Neural crest cell (in vitro differentiated cells): Measurements from ENCODE around the gene PCDH9. TPM values are rescaled to one million over a fixed set of nuclear protein-coding genes. Genes with fewer than 3 reads are reported as not detected.

Source experiments
- DNase-seq: peaks from one replicate; pipeline ENCODE4 v3.0.0; 2021; ENCODE audit warnings: low read depth, mixed read lengths, low spot score
- H3K27ac Mint-ChIP-seq: one replicate; pipeline ENCODE4 v1.8.0; 2021; ENCODE audit warnings: mild to moderate bottlenecking, mixed read lengths; ENCODE audit not compliant: unreplicated experiment
- H3K27me3 Mint-ChIP-seq: 2 replicates; pipeline ENCODE4 v1.8.0; 2021; ENCODE audit warnings: low read depth, mild to moderate bottlenecking, mixed read lengths
- H3K36me3 Mint-ChIP-seq: 2 replicates; pipeline ENCODE4 v1.8.0; 2021; ENCODE audit warnings: low read depth, mild to moderate bottlenecking, mixed read lengths
- H3K4me1 Mint-ChIP-seq: 2 replicates; pipeline ENCODE4 v1.8.0; 2021; ENCODE audit warnings: mixed read lengths
- H3K4me3 Mint-ChIP-seq: one replicate; pipeline ENCODE4 v1.8.0; 2021; ENCODE audit warnings: mild to moderate bottlenecking, mixed read lengths
- H3K9me3 Mint-ChIP-seq: 2 replicates; pipeline ENCODE4 v1.8.0; 2021; ENCODE audit warnings: mixed read lengths
- total RNA-seq: library from RNA; stranded (reverse); gene quantifications from 2 replicates; pipeline ENCODE4 v1.2.1, GENCODE V29; 2021
- TF ChIP-seq, protein P1 (sequence below): fragments of 200-600 bp; sonication (generic); conservative IDR thresholded peaks from 2 replicates; pipeline ENCODE4 v1.5.0; 2021; ENCODE audit warnings: antibody characterized with exemption, mild to moderate bottlenecking

The PCDH9 gene
- total RNA-seq, 1 donor from 2014 or later: 6.3 TPM

DNA sequence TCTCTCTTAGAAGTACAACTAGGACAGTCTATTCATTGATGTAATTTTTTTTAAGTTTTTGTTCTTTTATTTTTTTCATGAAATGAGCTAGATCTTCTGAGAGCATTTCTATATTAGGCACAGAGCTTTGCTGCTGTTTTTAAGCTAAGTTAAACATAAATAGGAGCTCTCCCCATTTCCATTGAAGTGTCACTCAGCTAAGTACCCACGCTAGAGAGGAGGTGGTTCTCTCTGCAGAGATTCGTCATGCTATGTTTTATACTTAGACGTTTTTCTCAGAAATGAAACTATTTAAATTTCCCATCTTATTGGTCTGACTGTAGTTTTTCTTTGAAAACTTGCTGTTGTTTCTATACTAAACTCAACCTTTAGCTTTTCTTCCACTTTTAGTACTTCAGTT is 271.5 kb downstream of the PCDH9 start:
- peaks cover 4% of the 10 kb centered on the region for H3K9me3 Mint-ChIP-seq
- DNase-seq: no peak

DNA sequence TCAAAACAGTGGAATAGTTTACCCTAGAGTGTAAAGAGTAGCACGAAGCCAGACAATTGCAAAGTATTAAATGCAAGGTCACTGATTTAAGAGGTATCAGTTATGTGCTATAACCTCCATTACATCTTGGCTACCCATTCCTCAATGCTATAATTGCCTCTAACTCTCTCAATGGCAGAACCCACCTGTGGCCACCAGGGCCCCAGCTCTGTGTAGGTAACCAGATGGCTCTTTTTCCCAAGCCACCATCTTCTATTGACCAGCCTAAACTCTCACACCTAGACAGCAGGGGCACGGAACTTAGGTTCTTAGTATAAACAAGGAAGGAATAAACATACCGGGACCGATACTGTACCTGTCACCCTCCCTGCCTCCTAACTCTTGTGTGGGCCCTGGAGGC is 277.6 kb downstream of the PCDH9 start:
- Mint-ChIP-seq H3K27ac (peak overlapping the region; percentile 57), H3K9me3 (no peaks in the 10 kb centered on the region), H3K36me3 (no peaks in the 10 kb centered on the region), H3K4me3 (no peak overlapping the region), H3K27me3 (no peaks in the 10 kb centered on the region), H3K4me1 (no peaks in the 10 kb centered on the region)
- DNase-seq: no peak
- TF ChIP-seq, protein P1, sequence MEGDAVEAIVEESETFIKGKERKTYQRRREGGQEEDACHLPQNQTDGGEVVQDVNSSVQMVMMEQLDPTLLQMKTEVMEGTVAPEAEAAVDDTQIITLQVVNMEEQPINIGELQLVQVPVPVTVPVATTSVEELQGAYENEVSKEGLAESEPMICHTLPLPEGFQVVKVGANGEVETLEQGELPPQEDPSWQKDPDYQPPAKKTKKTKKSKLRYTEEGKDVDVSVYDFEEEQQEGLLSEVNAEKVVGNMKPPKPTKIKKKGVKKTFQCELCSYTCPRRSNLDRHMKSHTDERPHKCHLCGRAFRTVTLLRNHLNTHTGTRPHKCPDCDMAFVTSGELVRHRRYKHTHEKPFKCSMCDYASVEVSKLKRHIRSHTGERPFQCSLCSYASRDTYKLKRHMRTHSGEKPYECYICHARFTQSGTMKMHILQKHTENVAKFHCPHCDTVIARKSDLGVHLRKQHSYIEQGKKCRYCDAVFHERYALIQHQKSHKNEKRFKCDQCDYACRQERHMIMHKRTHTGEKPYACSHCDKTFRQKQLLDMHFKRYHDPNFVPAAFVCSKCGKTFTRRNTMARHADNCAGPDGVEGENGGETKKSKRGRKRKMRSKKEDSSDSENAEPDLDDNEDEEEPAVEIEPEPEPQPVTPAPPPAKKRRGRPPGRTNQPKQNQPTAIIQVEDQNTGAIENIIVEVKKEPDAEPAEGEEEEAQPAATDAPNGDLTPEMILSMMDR: no peak

More for the DNA sequence above, 271.5 kb downstream of the PCDH9 start:
- Mint-ChIP-seq H3K27me3 (no peaks in the 10 kb centered on the region), H3K4me1 (peaks cover 8% of the 10 kb centered on the region), H3K36me3 (no peaks in the 10 kb centered on the region), H3K4me3 (no peak overlapping the region), H3K27ac (no peak overlapping the region)
- TF ChIP-seq, protein P1: no peak

DNA sequence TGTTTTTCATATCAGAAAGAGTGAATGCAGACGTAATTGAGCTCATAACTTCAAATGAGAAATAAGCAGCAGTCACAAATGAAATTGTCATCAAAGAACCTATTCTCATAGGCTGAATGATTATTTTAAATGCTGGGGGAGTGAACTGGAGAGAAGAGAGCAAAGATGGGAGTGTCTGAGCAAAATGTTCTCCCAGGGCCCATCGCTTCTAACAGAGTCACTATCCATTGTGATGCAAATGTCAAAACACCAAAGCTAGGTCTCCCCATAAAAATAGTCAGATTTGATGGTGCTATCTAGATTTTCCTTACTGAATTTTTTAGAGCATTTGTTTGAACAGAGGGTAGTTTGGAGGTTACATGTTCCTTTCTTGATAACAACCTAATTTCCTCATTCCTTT is 278.7 kb downstream of the PCDH9 start:
- Mint-ChIP-seq H3K4me3 (no peak overlapping the region), H3K27ac (no peak overlapping the region), H3K4me1 (no peaks in the 10 kb centered on the region), H3K9me3 (no peaks in the 10 kb centered on the region), H3K36me3 (no peaks in the 10 kb centered on the region), H3K27me3 (no peaks in the 10 kb centered on the region)
- TF ChIP-seq, protein P1: no peak
- DNase-seq: no peak

DNA sequence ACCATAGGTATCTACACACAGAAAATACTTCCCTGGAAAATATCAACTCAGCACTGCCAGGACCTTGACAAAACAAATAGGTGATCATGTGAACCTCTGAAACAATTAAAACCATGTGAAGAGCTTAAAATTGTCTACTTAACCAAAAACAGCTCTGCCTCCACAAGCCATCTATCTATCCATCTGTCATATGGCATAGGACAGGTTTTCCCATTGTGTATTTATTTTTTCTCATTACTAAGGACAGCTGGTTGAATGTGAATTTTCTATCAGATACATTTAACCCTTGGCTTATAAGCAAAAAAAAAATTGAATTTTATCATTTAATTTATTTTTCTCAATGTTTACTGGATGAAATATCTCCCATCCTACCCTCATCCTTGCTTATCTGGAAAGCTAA is 279.5 kb downstream of the PCDH9 start:
- TF ChIP-seq, protein P1: no peak
- no peak overlapping the region for H3K27ac Mint-ChIP-seq
- DNase-seq: no peak
- no peaks in the 10 kb centered on the region for H3K4me1 Mint-ChIP-seq
- H3K27me3 Mint-ChIP-seq: no peaks in the 10 kb centered on the region
- no peak overlapping the region for H3K4me3 Mint-ChIP-seq
- H3K9me3 Mint-ChIP-seq: no peaks in the 10 kb centered on the region
- H3K36me3 Mint-ChIP-seq: no peaks in the 10 kb centered on the region

DNA sequence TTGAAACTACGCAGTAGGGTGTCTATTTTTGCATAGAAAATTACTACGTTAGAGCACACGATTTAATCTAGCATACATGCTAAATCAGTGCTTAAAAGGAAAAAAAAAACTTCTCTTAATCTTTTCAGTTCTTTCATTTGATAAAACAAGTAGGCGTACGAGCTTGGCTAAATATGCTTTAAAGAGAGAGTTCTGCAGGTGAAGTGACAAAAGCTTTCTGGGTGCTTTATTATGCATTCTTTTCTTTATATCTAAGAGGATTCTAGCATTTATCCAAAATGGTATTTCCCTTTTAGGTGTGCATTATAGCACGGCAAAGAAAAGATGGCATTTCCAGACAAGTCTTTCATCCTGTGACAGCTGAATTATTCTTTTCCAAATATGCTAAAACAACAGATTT is 281.2 kb downstream of the PCDH9 start:
- Mint-ChIP-seq H3K4me3 (no peak overlapping the region), H3K4me1 (no peaks in the 10 kb centered on the region), H3K9me3 (no peaks in the 10 kb centered on the region), H3K27ac (no peak overlapping the region), H3K36me3 (no peaks in the 10 kb centered on the region), H3K27me3 (no peaks in the 10 kb centered on the region)
- TF ChIP-seq, protein P1: no peak
- no peak for DNase-seq

DNA sequence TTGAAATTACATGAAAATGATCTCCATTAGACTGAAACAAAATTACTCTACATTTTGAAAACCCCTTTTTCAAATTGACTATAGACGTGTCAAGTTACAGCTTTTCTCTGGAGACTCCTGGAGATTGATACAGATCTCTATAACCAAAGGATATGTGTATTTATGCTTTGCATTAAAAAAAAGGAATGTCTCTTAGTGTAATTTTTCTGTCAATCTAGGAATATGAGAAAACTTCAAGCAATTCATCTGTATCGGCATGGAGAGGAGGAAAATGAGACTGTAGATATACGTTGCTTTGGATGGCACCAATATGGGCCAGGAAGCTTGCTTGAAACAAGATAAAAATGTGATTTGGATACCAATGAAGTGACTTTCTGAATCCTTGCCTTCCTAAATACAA is 286.6 kb downstream of the PCDH9 start:
- DNase-seq: no peak
- TF ChIP-seq, protein P1: no peak
- Mint-ChIP-seq H3K4me1 (no peaks in the 10 kb centered on the region), H3K27ac (no peak overlapping the region), H3K36me3 (no peaks in the 10 kb centered on the region), H3K9me3 (no peaks in the 10 kb centered on the region), H3K4me3 (no peak overlapping the region), H3K27me3 (no peaks in the 10 kb centered on the region)
